Dermis blood vessel endothelial cell (primary cell): Measurements from ENCODE around the gene TEC. TPM values are rescaled to one million over a fixed set of nuclear protein-coding genes. Genes with fewer than 3 reads are reported as not detected.
"Not testable (repeated sequence)": the region's sequence is repeated elsewhere in the genome, so short reads cannot be mapped to it uniquely, and the experiment has no call there.

Experiments
- DNase-seq: peaks from one replicate; pipeline ENCODE4 v3.0.0; 2010
- total RNA-seq: library from RNA; depleted of rRNA; stranded (reverse); fragments of >200 nt; gene quantifications from 2 replicates; pipeline ENCODE4 v1.2.3, GENCODE V29; 2014

Gene TEC
- total RNA-seq, 1 donor from 2014 or later: 1.7 TPM

GRCh38 chr4:48193921-48194468, 75.6 kb downstream of the TEC start:
- no peak for DNase-seq

- no peak for DNase-seq
Measured at GRCh38 chr4:48193096-48193836, 76.4 kb downstream of the TEC start.

- DNase-seq: no peak
Measured at GRCh38 chr4:48191758-48192157, 77.9 kb downstream of the TEC start.

- DNase-seq: no peak
Measured at GRCh38 chr4:48190839-48191238, 78.8 kb downstream of the TEC start.

GRCh38 chr4:48189731-48190130, 79.9 kb downstream of the TEC start:
- no peak for DNase-seq

GRCh38 chr4:48188390-48188789, 81.2 kb downstream of the TEC start:
- DNase-seq: no peak

GRCh38 chr4:48187813-48188212, 81.8 kb downstream of the TEC start:
- DNase-seq: no peak

GRCh38 chr4:48187066-48187465, 82.6 kb downstream of the TEC start:
- not testable (repeated sequence) for DNase-seq

- not testable (repeated sequence) for DNase-seq
Measured at GRCh38 chr4:48186394-48186793, 83.2 kb downstream of the TEC start.

GRCh38 chr4:48184882-48185281, 84.8 kb downstream of the TEC start:
- no peak for DNase-seq

- no peak for DNase-seq
Measured at GRCh38 chr4:48180234-48180633, 89.4 kb downstream of the TEC start.

- no peak for DNase-seq
Measured at GRCh38 chr4:48178931-48179330, 90.7 kb downstream of the TEC start.

- DNase-seq: peak; percentile 24
Measured at GRCh38 chr4:48175806-48176205, 93.8 kb downstream of the TEC start.

GRCh38 chr4:48175328-48175727, 94.3 kb downstream of the TEC start:
- no peak for DNase-seq

- peak; percentile 9 for DNase-seq
Measured at GRCh38 chr4:48173056-48173991, 96.3 kb downstream of the TEC start.

- DNase-seq: no peak
Measured at GRCh38 chr4:48172651-48173050, 97.0 kb downstream of the TEC start.

GRCh38 chr4:48169636-48170035, 100.0 kb downstream of the TEC start:
- DNase-seq: no peak

- DNase-seq: no peak
Measured at GRCh38 chr4:48167538-48168263, 101.9 kb downstream of the TEC start.

- DNase-seq: not testable (repeated sequence)
Measured at GRCh38 chr4:48164561-48164960, 105.1 kb downstream of the TEC start.

- no peak for DNase-seq
Measured at GRCh38 chr4:48163746-48164145, 105.9 kb downstream of the TEC start.

- DNase-seq: no peak
Measured at GRCh38 chr4:48162162-48162561, 107.5 kb downstream of the TEC start.

GRCh38 chr4:48157271-48157670, 112.4 kb downstream of the TEC start:
- DNase-seq: no peak

- DNase-seq: no peak
Measured at GRCh38 chr4:48156423-48156822, 113.2 kb downstream of the TEC start.
